ENCODE data around the gene BRI3.

Gene BRI3, protein sequence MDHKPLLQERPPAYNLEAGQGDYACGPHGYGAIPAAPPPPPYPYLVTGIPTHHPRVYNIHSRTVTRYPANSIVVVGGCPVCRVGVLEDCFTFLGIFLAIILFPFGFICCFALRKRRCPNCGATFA

DNA sequence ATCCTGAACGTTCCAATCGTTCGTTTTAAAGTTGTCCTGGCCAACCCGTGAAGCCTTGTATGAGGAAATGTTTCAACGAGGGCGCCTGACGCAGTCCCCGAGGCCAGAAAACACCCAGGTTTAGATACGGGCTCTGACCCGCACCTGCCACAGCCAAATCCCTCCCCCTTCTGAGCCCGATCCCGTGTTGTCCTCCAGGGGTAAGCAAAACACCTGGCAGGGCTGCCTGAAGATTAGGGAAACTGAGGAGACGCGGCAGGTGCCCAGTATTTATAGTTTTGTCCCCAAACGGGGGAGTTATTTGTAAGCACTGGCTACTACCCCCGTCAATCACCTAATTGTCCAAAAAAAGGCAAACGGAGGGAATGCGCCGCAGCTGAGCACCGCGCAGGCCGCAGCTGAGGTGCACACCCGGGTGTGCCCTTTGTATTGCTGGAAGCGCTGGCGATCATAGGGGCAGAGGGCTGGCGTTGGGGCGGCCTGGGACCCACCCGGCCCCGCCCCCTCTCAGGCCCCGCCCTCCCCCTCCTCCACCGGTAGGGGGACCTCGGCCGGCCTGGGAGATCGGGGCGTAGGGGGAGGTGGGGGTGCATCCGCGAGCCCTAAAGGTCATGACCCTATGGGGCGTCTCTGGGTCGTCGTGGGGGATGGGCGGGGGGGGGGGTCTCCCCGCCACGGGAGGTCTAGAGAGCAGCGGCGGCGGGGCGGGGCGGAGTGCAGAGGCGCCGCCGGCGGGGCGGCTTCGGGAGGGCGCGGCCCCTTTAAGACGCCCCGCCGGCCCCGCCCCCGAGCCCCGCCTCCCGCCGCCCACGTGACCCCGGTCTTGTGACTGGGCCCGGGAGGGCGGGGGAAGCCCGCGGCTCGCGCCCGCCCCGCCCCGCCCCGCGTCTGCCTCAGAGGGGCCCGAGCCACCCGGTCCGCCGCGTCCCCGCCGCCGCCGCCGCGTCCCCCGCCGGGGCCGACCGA is at the start of gene BRI3:
Gene BRI3, plus strand, starts transcription at position 896 of the 966 bp plus-strand sequence. CDS start 110 bp downstream, outside the sequence.
- Mint-ChIP-seq H3K27me3 (ENCODE audit: low read depth) (no peaks in the 10 kb centered on the region), H3K36me3 (ENCODE audit: low read depth) (peaks cover 14% of the 10 kb centered on the region), H3K4me1 (ENCODE audit: low read depth) (peaks cover 25% of the 10 kb centered on the region), H3K4me3 (peak within 1 kb of the TSS; percentile 84), H3K27ac (peak within 1 kb of the TSS; percentile 74), H3K9me3 (no peaks in the 10 kb centered on the region)

DNA sequence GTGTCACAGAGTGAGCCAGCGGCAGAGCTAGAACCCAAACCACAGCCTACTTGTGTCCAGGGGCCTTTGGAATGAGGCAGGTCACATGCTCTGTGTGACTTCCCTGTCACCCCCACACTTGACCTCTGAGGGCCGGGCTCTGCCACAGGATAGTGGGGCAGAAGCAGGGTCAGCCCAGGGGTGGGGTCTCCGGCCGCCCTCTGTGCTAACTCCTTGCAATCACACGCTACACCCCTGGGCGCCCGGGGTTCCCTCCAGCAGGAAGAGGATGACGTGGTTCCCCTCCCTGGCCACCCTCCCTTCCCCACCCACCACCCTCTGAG is 49.3 kb upstream of the BRI3 start:
- H3K4me1 Mint-ChIP-seq (ENCODE audit: low read depth) = no peaks in the 10 kb centered on the region
- H3K9me3 Mint-ChIP-seq = no peaks in the 10 kb centered on the region
- H3K27me3 Mint-ChIP-seq (ENCODE audit: low read depth) = no peaks in the 10 kb centered on the region
- no peak overlapping the region for H3K27ac Mint-ChIP-seq
- peaks cover 10% of the 10 kb centered on the region for H3K36me3 Mint-ChIP-seq (ENCODE audit: low read depth)
- no peak overlapping the region for H3K4me3 Mint-ChIP-seq

DNA sequence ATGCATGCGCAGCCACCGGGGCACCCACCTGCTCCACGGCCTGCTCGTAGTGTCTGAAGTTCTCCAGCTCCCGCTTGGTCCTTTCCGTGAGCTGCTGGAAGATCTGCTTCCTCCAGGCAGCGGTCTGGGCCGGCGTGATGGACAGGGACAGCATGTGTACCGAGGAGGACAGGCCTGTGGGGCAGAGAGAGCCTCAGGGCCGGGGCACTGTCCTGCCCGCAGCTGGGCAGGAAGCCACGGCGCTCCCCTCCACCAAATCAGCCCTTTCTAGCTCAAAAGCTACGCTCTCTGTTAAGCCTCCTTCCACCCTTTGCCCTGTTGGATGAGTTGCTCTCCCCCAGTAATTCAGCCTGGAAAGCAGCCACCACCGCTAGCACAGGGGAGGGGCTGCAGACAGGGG is 48.7 kb upstream of the BRI3 start:
- no peak overlapping the region for H3K27ac Mint-ChIP-seq
- H3K27me3 Mint-ChIP-seq (ENCODE audit: low read depth) = no peaks in the 10 kb centered on the region
- H3K4me3 Mint-ChIP-seq = no peak overlapping the region
- H3K36me3 Mint-ChIP-seq (ENCODE audit: low read depth) = peaks cover 8% of the 10 kb centered on the region
- H3K9me3 Mint-ChIP-seq = no peaks in the 10 kb centered on the region
- no peaks in the 10 kb centered on the region for H3K4me1 Mint-ChIP-seq (ENCODE audit: low read depth)

DNA sequence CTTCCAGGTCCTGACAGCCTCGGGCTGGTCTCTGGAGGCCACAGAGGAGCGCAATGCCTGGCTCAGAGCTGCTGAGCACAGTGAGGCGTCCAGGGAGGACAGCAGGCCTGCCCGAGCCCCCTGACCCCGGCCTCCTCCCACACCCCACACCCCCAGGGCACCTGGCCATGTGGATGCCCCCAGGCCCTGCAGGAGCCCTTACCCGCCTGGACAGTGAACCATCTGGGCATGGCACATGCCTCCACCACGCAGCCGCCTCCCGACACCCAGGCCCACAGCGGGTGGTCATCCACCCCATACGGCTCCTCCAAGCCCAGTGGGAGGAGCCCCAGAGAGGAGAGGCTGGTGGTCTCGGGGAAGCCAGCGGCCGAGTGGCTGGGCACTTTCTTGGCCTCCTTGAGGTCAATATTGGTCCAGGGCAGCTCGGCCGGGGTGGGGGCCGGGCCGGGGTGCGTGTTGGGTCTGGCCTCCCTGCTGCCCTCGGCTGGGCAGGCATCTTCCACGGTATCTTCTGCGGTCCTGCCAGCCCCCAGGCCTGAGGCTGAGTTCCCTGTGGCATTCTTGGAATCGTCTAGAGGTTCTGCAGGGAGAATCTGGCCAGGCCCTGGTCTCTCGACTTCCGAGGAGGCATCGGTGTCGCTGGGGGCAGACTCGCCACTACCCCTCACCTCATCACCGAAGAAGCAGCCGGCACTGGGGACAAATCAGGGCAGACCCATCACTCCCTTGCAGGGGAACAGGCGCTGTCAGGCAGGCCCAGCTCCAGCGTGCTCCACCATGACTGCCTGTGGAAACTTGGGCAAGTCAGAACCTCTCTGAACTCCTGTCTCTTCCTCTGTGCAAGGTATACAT is 48.0 kb upstream of the BRI3 start:
- H3K9me3 Mint-ChIP-seq = no peaks in the 10 kb centered on the region
- no peak overlapping the region for H3K27ac Mint-ChIP-seq
- H3K4me1 Mint-ChIP-seq (ENCODE audit: low read depth) = no peaks in the 10 kb centered on the region
- H3K27me3 Mint-ChIP-seq (ENCODE audit: low read depth) = no peaks in the 10 kb centered on the region
- H3K36me3 Mint-ChIP-seq (ENCODE audit: low read depth) = peaks cover 5% of the 10 kb centered on the region
- H3K4me3 Mint-ChIP-seq = no peak overlapping the region

DNA sequence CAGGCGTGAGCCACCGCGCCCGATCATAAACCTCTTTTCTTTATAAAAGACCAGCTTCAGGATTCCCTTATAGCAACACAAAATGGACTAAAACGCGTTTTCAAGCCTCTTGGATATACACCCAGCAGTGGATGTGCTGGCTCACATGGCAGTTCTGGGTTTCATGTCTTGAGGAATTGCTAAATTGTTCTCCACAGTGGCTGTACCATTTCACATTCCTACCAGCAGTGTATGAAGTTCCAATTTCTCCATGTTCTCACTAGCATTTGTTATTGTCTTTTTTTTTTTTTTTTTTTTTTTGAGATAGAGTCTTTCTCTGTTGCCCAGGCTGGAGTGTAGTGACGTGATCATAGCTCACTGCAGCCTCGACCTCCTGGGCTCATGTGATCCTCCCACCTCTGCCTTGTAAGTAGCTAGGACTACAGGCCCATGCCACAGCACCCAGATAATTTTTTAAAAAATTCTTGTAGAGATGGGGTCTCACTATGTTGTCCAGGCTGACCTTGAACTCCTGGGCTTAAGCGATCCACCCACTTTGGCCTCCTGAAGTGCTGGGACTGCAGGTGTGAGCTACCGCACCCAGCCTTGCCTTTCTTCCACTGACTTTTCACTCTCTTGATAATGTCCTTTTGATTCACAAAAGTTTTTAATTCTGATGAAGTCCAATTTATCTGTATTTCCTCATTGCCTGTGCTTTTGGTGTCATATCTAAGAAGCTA is 46.9 kb upstream of the BRI3 start:
- no peaks in the 10 kb centered on the region for H3K9me3 Mint-ChIP-seq

DNA sequence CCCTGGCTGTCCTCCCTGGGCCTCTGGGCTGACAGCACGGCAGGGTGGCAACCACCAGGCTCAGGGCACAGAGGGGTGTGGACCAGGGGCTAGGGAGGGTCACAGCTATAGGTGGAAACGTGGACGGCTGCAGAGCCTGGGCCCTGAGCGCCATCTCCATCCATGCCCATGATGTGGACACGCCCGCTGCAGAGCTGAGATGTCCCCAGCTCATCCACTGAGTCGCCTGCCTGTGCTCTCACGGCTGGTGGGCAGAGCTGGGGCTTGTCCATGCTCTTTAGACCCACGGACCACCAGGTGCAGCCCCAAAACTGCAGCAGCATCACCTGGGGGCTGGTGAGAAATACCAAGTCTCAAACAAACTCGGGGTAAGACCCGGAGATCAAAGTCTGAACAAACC is 45.6 kb upstream of the BRI3 start:
- Mint-ChIP-seq H3K27me3 (ENCODE audit: low read depth) (no peaks in the 10 kb centered on the region), H3K9me3 (no peaks in the 10 kb centered on the region), H3K36me3 (ENCODE audit: low read depth) (peaks cover 13% of the 10 kb centered on the region)

More for the DNA sequence above, 46.9 kb upstream of the BRI3 start:
- H3K4me3 Mint-ChIP-seq = no peak overlapping the region
- H3K27me3 Mint-ChIP-seq (ENCODE audit: low read depth) = no peaks in the 10 kb centered on the region
- H3K36me3 Mint-ChIP-seq (ENCODE audit: low read depth) = peaks cover 9% of the 10 kb centered on the region
- H3K27ac Mint-ChIP-seq = no peak overlapping the region
- no peaks in the 10 kb centered on the region for H3K4me1 Mint-ChIP-seq (ENCODE audit: low read depth)

DNA sequence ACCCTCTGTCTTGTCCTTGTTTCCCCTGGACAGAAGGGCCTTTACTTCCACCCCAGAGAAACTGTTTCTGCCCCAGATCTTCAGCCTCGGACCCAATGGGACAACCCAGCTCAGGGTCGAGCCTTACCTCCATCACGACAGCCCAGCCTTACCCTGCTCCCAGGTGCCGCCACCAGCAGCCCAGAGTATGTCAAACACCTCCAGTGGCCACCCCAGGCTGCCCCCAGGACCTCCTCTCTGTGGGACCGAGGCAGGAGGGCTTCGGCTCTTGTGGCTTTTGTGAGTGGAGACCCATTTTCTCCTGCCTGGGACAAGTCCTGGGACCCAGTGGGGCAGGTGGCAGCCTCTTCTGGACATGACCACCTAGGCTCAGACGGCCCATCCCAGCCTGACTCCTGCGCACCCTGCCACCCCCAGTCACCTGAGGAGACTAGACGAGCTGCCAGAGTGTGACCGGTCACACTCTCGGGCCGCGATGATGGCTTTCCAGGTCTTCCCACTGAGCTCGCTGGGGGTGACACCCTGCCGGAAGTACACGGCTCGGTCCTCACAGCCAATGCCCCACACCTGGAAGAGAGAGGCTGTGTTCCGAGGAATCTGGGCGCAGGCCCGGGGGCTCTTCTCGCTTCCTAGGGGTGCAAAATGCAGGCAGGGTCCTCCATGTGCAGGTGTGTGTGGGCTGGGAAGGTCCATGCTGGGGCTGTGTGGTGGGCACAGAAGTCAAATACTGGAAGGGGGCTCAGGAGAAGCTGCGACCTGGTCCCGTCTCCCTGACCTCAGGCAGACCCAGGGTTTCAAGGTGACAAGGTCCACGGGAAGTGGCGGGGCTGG is 44.9 kb upstream of the BRI3 start:
- Mint-ChIP-seq H3K27ac (no peak overlapping the region), H3K4me3 (no peak overlapping the region), H3K27me3 (ENCODE audit: low read depth) (no peaks in the 10 kb centered on the region), H3K4me1 (ENCODE audit: low read depth) (no peaks in the 10 kb centered on the region), H3K9me3 (no peaks in the 10 kb centered on the region), H3K36me3 (ENCODE audit: low read depth) (peaks cover 18% of the 10 kb centered on the region)

More for the DNA sequence above, 45.6 kb upstream of the BRI3 start:
- H3K27ac Mint-ChIP-seq = no peak overlapping the region
- no peak overlapping the region for H3K4me3 Mint-ChIP-seq
- no peaks in the 10 kb centered on the region for H3K4me1 Mint-ChIP-seq (ENCODE audit: low read depth)

DNA sequence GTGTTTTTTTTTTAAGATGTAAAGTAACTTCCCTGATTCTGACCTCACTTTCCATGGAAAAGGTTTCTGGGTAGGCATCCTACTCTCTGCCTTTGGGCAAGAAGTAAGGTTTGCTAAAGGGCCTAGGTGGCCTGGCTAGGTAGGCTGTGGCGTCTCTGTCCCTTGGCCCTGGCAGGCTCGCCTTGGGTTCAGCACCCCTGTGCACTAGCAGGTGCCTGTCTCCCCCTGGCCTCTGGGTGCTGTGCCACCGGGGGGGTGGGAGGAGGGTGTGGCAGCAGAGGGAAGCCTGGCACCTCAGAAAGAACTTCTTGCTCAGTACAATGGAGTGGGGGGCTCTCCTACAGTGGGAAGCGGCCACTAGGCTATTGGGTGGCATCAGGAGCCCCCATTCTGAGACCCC is 43.4 kb upstream of the BRI3 start:
- Mint-ChIP-seq H3K9me3 (no peaks in the 10 kb centered on the region), H3K36me3 (ENCODE audit: low read depth) (peaks cover 18% of the 10 kb centered on the region), H3K27ac (no peak overlapping the region), H3K27me3 (ENCODE audit: low read depth) (no peaks in the 10 kb centered on the region), H3K4me1 (ENCODE audit: low read depth) (no peaks in the 10 kb centered on the region), H3K4me3 (no peak overlapping the region)

DNA sequence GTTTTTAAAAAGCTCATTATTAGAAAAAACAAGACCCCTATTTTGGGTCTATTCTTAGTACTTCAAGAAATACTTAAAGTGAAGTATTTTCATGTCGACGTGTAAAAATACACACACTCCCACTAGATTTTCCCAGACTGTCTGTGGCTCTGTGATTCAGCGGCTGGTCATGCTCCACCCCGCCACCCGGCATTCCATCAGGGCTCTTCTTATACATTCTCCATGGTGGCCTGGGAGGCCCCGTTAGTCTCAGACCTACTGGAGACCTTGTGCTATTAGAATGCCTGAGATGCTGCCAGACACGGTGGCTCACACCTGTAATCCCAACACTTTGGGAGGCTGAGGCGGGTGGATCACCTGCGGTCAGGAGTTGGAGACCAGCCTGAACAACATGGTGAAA is 42.5 kb upstream of the BRI3 start:
- Mint-ChIP-seq H3K27ac (no peak overlapping the region), H3K4me1 (ENCODE audit: low read depth) (no peaks in the 10 kb centered on the region), H3K9me3 (no peaks in the 10 kb centered on the region), H3K27me3 (ENCODE audit: low read depth) (no peaks in the 10 kb centered on the region), H3K36me3 (ENCODE audit: low read depth) (peaks cover 18% of the 10 kb centered on the region), H3K4me3 (no peak overlapping the region)

DNA sequence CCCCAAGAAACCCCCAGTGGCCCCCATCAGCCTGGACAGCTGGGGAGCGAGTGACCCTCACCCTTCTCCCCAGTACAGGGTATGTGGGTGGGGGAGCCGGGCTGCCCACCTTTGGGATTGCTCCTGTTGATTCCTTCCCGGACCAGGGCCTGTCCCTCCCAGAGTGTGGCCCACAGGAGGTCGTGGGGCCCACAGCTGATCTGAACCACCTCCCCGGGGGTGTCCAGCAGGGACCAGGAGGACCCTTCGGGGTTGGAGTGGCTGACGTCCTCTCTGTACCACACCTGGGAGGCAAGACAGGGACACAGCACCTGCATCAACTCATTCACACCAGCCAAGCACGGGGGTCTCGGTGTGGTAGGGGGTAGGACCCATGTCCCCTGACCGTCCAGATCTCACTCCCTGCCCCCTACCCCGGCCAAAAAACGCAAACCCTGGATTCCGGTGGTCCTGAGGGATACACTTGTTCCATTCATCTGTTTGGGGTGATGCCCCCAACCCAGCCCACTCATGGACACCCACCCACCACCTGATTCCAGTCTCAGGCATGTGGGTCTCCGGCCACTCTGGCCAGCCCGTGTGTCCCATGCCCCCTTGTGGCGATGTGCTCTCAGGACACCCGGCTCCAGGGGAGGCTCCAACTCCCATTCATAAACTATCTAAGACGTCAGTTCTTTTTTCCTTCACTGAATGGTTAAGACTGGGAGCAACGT is 40.4 kb upstream of the BRI3 start:
- Mint-ChIP-seq H3K27ac (no peak overlapping the region), H3K4me3 (no peak overlapping the region), H3K27me3 (ENCODE audit: low read depth) (no peaks in the 10 kb centered on the region), H3K9me3 (no peaks in the 10 kb centered on the region), H3K4me1 (ENCODE audit: low read depth) (no peaks in the 10 kb centered on the region), H3K36me3 (ENCODE audit: low read depth) (peaks cover 19% of the 10 kb centered on the region)

DNA sequence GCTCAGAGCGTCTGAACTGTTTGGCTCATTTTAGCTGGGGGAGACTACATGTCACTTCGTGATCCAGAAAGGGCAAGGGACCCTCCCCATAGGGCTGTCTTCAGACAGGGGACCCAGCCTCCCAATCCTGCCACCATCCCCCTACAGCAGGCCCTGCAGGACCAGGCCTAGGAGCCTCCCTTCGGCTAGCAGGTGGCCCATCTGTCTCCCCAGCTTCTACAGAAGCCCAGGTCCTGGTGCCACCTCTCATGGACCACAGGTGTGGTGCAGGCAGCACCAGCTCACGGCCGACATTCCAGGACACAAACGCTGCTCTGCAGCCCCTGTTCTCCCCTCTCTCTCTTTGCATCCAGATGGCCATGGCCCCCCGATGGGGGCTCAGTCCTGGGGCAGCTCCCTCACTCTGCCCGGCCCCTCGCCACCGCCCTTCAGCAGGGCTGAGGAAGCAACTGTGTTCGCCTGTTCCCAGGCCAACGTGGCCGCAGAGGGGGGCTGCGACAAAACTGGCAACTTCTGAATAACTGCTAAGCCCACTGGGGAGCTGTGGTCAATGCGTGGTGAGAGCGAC is 39.7 kb upstream of the BRI3 start:
- H3K36me3 Mint-ChIP-seq (ENCODE audit: low read depth) = peaks cover 17% of the 10 kb centered on the region
- no peaks in the 10 kb centered on the region for H3K27me3 Mint-ChIP-seq (ENCODE audit: low read depth)
- H3K4me3 Mint-ChIP-seq = no peak overlapping the region

DNA sequence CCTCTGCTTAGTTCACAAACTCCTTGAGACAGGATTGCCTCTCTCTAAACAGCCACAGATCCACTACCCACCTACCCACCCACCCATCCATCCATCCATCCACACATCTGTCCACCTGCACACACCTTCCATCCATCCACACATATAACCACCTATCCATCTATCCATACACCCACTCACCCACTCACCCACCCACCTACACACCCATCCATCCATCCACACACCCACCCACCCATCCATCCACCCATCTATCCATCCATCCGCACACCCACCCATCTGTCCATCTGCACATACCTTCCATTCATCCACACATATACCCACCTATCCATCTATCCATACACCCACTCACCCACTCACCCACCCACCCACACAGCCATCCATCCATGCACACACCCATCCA is 39.1 kb upstream of the BRI3 start:
- Mint-ChIP-seq H3K4me1 (ENCODE audit: low read depth) (no peaks in the 10 kb centered on the region), H3K27ac (no peak overlapping the region), H3K4me3 (no peak overlapping the region), H3K36me3 (ENCODE audit: low read depth) (peaks cover 15% of the 10 kb centered on the region), H3K27me3 (ENCODE audit: low read depth) (no peaks in the 10 kb centered on the region), H3K9me3 (no peaks in the 10 kb centered on the region)

More for the DNA sequence above, 39.7 kb upstream of the BRI3 start:
- Mint-ChIP-seq H3K4me1 (ENCODE audit: low read depth) (no peaks in the 10 kb centered on the region), H3K9me3 (no peaks in the 10 kb centered on the region), H3K27ac (no peak overlapping the region)

DNA sequence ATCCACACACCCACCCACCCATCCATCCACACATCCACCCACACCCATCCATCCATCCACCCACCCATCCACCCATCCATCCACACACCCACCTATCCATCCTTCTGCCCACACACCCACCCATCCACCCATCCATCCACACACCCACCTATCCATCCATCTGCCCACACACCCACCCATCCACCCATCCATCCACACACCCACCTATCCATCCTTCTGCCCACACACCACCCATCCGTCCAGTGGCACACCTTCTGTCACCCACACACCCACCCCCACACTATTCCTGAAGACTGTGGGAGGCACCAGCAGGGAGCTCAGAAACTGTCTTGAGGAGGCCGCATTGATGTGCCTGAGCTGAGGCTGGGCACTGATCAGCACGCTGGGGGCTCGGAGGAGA is 38.6 kb upstream of the BRI3 start:
- H3K9me3 Mint-ChIP-seq = no peaks in the 10 kb centered on the region
- peaks cover under 1% of the 10 kb centered on the region for H3K4me1 Mint-ChIP-seq (ENCODE audit: low read depth)
- H3K27ac Mint-ChIP-seq = no peak overlapping the region
- no peak overlapping the region for H3K4me3 Mint-ChIP-seq
- H3K27me3 Mint-ChIP-seq (ENCODE audit: low read depth) = no peaks in the 10 kb centered on the region
- peaks cover 16% of the 10 kb centered on the region for H3K36me3 Mint-ChIP-seq (ENCODE audit: low read depth)
